Uterus (tissue), 2 donors: ENCODE data around the gene PRRG4.

ENCODE experiments used
- POLR2A ChIP-seq, 2 donors: fragments of 450-650 bp; IDR thresholded peaks; one replicate each; pipeline ENCODE4 v1.6.1; 2016; ENCODE audit warnings: antibody characterized with exemption in 2 of 2, mild to moderate bottlenecking in 1 of 2, moderate library complexity in 1 of 2
- TF ChIP-seq, protein P1 (sequence below), 4 experiments: fragments of 200-600 bp in 2 of 4; fragments of 450-650 bp in 2 of 4; sonication (generic) in 2 of 4; IDR thresholded peaks; one replicate each; pipeline ENCODE4 v1.5.1; 2016 to 2019; ENCODE audit warnings: antibody characterized with exemption in 4 of 4, mild to moderate bottlenecking in 2 of 4, moderate library complexity in 1 of 4

DNA sequence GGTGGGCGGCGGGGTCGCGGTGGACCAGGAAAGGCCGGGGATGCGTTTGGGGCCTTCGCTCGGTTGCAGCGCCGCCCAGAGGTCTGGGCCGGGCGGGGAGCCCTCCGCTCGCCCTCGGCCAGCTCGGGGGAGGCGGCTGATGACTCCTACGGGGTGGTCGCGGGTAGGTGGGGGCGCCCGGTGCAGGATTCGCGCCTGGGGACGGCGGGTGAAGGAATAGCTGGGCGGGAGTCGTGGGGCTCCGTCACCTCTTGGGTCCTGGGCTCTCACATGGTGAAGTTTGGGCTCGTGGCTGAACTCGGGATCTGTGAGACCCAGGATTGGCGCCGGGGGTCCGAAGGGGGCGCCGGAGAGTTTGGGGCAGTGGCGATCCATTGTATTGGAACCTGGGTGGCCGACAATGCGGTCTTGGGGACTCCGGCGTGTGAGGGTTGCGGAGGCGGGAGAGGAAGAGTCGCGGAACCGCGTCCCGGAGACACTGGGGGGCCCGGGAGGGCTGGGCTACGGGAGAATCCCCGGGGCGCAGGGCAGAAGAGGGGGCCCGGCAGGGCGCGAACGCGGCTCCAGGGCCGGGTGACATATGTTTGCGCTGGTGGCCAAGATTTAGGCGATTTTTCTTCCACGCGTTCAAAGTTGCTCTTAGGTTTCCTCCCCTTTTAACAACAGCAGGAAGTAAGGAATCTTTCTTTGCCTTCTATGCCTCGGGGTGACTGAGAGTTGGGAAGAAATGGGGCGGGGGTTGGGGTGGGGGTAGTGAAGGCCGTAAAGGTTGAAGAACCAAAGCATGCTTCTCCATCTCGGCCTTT lies 63.8 kb downstream of the PRRG4 start:
- TF ChIP-seq, protein P1, sequence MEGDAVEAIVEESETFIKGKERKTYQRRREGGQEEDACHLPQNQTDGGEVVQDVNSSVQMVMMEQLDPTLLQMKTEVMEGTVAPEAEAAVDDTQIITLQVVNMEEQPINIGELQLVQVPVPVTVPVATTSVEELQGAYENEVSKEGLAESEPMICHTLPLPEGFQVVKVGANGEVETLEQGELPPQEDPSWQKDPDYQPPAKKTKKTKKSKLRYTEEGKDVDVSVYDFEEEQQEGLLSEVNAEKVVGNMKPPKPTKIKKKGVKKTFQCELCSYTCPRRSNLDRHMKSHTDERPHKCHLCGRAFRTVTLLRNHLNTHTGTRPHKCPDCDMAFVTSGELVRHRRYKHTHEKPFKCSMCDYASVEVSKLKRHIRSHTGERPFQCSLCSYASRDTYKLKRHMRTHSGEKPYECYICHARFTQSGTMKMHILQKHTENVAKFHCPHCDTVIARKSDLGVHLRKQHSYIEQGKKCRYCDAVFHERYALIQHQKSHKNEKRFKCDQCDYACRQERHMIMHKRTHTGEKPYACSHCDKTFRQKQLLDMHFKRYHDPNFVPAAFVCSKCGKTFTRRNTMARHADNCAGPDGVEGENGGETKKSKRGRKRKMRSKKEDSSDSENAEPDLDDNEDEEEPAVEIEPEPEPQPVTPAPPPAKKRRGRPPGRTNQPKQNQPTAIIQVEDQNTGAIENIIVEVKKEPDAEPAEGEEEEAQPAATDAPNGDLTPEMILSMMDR (IDR thresholded peaks at IDR 0.05), result peak in 3 of 4 experiments; percentile 32 to 57 (median 43)
- no peak for TF ChIP-seq POLR2A (IDR thresholded peaks at IDR 0.05)
